Gastrocnemius medialis (tissue), 4 donors: ENCODE data around the gene TMEM165. TPM values are rescaled to one million over a fixed set of nuclear protein-coding genes. Genes with fewer than 3 reads are reported as not detected.

Experiments used
- ATAC-seq, 2 donors: fragments of 150-250 bp; one replicate each; pipeline ENCODE4 v1.9.1; 2016
- DNase-seq, 2 donors: peaks; one replicate each; pipeline ENCODE4 v3.0.0-alpha.2; 2019
- H3K27ac ChIP-seq, 4 donors: fragments of 200-600 bp; sonication (generic); 1 replicate in 1 of 4; 2 replicates in 3 of 4; pipeline ENCODE4 v1.5.1; 2016 to 2018; ENCODE audit warnings: mild to moderate bottlenecking in 2 of 4, moderate library complexity in 1 of 4
- H3K27me3 ChIP-seq, 3 donors: fragments of 200-600 bp; sonication (generic) in 2 of 3; 1 replicate in 1 of 3; 2 replicates in 2 of 3; pipeline versions ENCODE4 v1.5.1 to v1.6.0; 2016 to 2019; ENCODE audit warnings: mild to moderate bottlenecking in 1 of 3, moderate library complexity in 1 of 3
- H3K36me3 ChIP-seq, 2 donors: fragments of 200-600 bp; sonication (generic) in 1 of 2; one replicate each; pipeline ENCODE4 v1.5.1; 2017 to 2018
- H3K4me1 ChIP-seq, 2 donors: fragments of 200-600 bp; sonication (generic) in 1 of 2; one replicate each; pipeline ENCODE4 v1.5.1; 2016 to 2017; ENCODE audit warnings: mild to moderate bottlenecking in 2 of 2
- H3K4me3 ChIP-seq, 4 donors: fragments of 200-600 bp; sonication (generic) in 3 of 4; 1 replicate in 1 of 4; 2 replicates in 3 of 4; pipeline ENCODE4 v1.5.1; 2016 to 2019; ENCODE audit warnings: mild to moderate bottlenecking in 2 of 4
- H3K9me3 ChIP-seq, 3 donors: fragments of 200-600 bp; sonication (generic) in 2 of 3; 1 replicate in 1 of 3; 2 replicates in 2 of 3; pipeline ENCODE4 v1.5.1; 2016 to 2019
- POLR2A ChIP-seq, 2 donors: fragments of 450-650 bp; IDR thresholded peaks; one replicate each; pipeline ENCODE4 v1.6.1; 2017; ENCODE audit warnings: antibody characterized with exemption in 2 of 2, mild to moderate bottlenecking in 2 of 2, moderate library complexity in 2 of 2
- in situ Hi-C, 4 donors: fragments of 200-750 bp; cut with MboI; loops; one replicate each; pipeline versions ENCODE4 v1.15.0 to v1.8.0; 2017; ENCODE audit warnings: low sequenced_read_pairs in 4 of 4
- intact Hi-C: fragments of 100-400 bp; cut with DNase I; formaldehyde crosslinking; loops from one replicate; pipeline ENCODE4 v1.15.1; 2023; ENCODE audit warnings: low total_unique reads
- total RNA-seq, 4 donors: library from RNA; depleted of rRNA; stranded (reverse); fragments of >200 nt; gene quantifications; one replicate each; pipeline versions ENCODE4 v1.1.0 to v1.2.3, GENCODE V29; 2016
- TF ChIP-seq, protein P1 (sequence below), 5 experiments: fragments of 450-650 bp in 3 of 5; fragments of 200-600 bp in 2 of 5; sonication (generic) in 2 of 5; IDR thresholded peaks in 4 of 5; conservative IDR thresholded peaks in 1 of 5; 1 replicate in 4 of 5; 2 replicates in 1 of 5; pipeline ENCODE4 v1.5.1; 2016 to 2019; ENCODE audit warnings: antibody characterized with exemption in 5 of 5, mild to moderate bottlenecking in 3 of 5, moderate library complexity in 3 of 5

TMEM165 gene
- total RNA-seq, 4 donors from 2014 or later = 23.5 to 80.3 (median 48.9) TPM

DNA sequence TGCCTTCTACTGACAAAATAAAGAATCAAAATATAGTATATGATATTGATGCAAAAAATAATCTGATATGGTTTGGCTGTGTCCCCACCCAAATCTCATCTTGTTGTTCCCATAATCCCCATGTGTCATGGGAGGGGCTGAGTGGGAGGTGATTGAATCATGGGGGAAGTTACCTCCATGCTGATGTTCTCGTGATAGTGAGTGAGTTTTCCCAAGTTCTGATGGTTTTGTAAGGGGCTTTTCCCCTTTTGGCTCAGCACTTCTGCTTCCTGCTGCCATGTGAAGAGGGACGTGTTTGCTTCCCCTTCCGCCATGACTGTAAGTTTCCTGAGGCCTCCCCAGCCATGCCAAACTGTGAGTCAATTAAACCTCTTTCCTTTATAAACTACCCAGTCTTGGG, 70.2 kb downstream of the TMEM165 start:
- H3K4me3 ChIP-seq = no peak overlapping the region
- no peaks in the 10 kb centered on the region for H3K4me1 ChIP-seq
- H3K27me3 ChIP-seq = no peaks in the 10 kb centered on the region
- no peak for DNase-seq
- ATAC-seq = no peak
- in situ Hi-C loops = no loop called here
- peaks cover 0 to 23% of the 10 kb centered on the region in 2 donors for H3K36me3 ChIP-seq
- TF ChIP-seq POLR2A (IDR thresholded peaks at IDR 0.05) = no peak
- TF ChIP-seq, protein P1, sequence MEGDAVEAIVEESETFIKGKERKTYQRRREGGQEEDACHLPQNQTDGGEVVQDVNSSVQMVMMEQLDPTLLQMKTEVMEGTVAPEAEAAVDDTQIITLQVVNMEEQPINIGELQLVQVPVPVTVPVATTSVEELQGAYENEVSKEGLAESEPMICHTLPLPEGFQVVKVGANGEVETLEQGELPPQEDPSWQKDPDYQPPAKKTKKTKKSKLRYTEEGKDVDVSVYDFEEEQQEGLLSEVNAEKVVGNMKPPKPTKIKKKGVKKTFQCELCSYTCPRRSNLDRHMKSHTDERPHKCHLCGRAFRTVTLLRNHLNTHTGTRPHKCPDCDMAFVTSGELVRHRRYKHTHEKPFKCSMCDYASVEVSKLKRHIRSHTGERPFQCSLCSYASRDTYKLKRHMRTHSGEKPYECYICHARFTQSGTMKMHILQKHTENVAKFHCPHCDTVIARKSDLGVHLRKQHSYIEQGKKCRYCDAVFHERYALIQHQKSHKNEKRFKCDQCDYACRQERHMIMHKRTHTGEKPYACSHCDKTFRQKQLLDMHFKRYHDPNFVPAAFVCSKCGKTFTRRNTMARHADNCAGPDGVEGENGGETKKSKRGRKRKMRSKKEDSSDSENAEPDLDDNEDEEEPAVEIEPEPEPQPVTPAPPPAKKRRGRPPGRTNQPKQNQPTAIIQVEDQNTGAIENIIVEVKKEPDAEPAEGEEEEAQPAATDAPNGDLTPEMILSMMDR (IDR thresholded peaks at IDR 0.05 in 4 of 5, conservative IDR thresholded peaks at IDR 0.05 in 1 of 5) = no peak
- intact Hi-C loops = no loop called here
- no peak overlapping the region for H3K27ac ChIP-seq
- H3K9me3 ChIP-seq = no peaks in the 10 kb centered on the region

DNA sequence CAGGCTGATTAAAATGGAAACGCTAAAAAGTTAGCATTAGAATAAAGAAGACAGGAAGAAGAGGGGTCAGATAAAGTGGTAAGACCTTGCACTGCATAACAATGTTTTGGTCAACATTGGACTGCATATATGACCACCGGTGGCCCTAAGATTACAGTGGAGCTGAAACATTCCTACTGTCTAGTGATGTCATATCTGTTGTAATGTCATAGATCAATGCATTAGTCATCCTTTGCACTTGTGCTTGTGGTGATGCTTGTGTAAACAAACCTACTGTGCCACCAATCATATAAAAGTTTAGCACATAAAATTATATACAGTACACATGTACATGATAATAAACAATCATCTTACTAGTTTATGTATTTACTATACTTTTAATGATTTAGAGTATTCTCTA, 73.0 kb downstream of the TMEM165 start:
- no peaks in the 10 kb centered on the region for H3K27me3 ChIP-seq
- no peak overlapping the region for H3K4me3 ChIP-seq
- intact Hi-C loops = no loop called here
- no peak overlapping the region for H3K27ac ChIP-seq
- no peak for DNase-seq
- TF ChIP-seq, protein P1 (IDR thresholded peaks at IDR 0.05 in 4 of 5, conservative IDR thresholded peaks at IDR 0.05 in 1 of 5) = no peak
- TF ChIP-seq POLR2A (IDR thresholded peaks at IDR 0.05) = no peak
- H3K9me3 ChIP-seq = no peaks in the 10 kb centered on the region
- ATAC-seq = no peak
- no peaks in the 10 kb centered on the region for H3K4me1 ChIP-seq
- peaks cover 0 to 35% of the 10 kb centered on the region in 2 donors for H3K36me3 ChIP-seq
- in situ Hi-C loops = no loop called here

DNA sequence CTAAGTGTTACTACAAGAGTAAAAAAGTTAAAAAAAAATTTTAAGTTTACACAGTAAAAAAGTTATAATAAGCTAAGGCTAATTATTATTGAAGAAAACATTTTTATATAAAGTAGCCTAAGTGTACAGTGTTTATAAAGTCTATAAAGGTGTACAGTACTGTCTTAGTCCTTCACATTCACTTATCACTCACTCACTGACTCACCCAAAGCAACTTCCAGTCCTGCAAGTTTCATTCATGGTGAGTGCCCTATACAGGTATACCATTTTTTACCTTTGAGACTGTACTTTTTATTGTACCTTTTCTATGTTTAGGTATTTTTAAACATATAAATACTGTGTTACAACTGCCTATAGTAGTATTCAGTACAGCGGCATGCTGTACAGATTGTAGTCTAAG, 74.2 kb downstream of the TMEM165 start:
- Histone ChIP-seq H3K27ac (no peak overlapping the region), H3K9me3 (no peaks in the 10 kb centered on the region), H3K4me1 (no peaks in the 10 kb centered on the region), H3K4me3 (no peak overlapping the region), H3K36me3 (peaks cover 0 to 47% of the 10 kb centered on the region in 2 donors), H3K27me3 (no peaks in the 10 kb centered on the region)
- in situ Hi-C loops = no loop called here
- no peak for TF ChIP-seq POLR2A (IDR thresholded peaks at IDR 0.05)
- TF ChIP-seq, protein P1 (IDR thresholded peaks at IDR 0.05 in 4 of 5, conservative IDR thresholded peaks at IDR 0.05 in 1 of 5) = no peak
- DNase-seq = no peak
- ATAC-seq = no peak
- intact Hi-C loops = no loop called here

Other genes starting within 250 kb of the TMEM165 start
- 1 to 10 TPM; 2.4 to 7.6 (median 5.1) TPM for gene SRD5A3, start 49.7 kb upstream of the TMEM165 start, total RNA-seq
- 10 to 100 TPM; 21.9 to 60.7 (median 34.2) TPM for gene CLOCK, start 151.0 kb downstream of the TMEM165 start, total RNA-seq
- gene PDCL2, start 196.3 kb downstream of the TMEM165 start, total RNA-seq = not detected
- gene NMU, start 240.3 kb downstream of the TMEM165 start, total RNA-seq = not detected